Measurements from ENCODE around the gene TEFM.
A peak's percentile ranks its signal among the peaks of the same experiment; 100 is the strongest.

TEFM gene

DNA sequence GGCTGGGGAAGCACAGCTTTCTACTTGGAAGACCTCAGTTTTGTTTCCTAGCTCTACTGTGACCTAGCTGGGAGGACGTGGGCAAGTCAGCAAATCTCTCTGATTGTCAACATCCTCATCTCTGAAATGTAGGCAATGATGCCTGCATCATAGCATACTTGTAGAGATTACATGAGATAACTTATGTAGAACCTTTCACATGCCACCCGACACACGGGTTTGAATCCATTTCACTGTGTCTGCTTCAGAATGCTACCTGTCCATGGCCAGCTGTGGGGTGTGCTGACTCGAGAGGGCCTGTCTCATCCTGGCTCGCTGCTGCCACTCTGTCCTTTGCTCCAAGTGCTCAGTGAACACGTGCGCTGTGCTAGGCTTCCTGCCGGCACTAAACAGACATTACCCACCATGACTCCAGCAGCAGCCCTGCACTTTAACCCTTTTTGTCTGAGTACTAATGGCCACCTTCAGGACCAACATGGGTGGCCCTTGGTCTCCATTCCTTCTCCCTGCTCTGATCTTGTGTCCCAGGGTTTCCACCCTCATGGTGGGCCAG, 23.1 kb upstream of the TEFM start:
- ChIA-PET POLR2A (no interaction called here), CTCF (interaction anchor here (0.8 to 1.1 kb wide), 2 partner anchors 10 to 14 kb away, joined by 3 read pairs; no protein-coding TSS in a partner anchor)
- TF ChIP-seq, protein P1, sequence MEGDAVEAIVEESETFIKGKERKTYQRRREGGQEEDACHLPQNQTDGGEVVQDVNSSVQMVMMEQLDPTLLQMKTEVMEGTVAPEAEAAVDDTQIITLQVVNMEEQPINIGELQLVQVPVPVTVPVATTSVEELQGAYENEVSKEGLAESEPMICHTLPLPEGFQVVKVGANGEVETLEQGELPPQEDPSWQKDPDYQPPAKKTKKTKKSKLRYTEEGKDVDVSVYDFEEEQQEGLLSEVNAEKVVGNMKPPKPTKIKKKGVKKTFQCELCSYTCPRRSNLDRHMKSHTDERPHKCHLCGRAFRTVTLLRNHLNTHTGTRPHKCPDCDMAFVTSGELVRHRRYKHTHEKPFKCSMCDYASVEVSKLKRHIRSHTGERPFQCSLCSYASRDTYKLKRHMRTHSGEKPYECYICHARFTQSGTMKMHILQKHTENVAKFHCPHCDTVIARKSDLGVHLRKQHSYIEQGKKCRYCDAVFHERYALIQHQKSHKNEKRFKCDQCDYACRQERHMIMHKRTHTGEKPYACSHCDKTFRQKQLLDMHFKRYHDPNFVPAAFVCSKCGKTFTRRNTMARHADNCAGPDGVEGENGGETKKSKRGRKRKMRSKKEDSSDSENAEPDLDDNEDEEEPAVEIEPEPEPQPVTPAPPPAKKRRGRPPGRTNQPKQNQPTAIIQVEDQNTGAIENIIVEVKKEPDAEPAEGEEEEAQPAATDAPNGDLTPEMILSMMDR (IDR thresholded peaks at IDR 0.05; ENCODE audit: control extremely low read depth, extremely low read depth, low read depth, missing control alignments) = no peak
- no peak for DNase-seq (ENCODE audit: extremely low spot score)

DNA sequence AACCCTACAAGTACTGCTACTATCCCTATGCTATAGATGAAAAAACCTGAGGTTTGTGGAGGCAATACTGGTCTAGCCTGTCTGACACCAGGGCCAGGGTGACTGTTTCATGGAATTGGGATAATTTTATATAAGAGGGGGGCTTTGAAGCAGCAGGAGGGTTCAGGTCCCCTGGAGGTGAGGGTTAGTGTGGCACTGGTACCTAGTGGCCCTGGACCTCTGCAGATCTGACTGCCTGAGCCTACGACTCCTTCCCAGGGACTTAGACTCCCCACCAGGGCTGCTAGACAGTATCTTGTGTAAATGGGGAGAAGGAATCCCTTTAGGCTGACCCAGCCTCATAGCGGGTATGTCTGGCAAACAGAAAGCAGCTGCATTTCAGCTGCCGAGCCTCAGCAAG, 22.5 kb upstream of the TEFM start:
- DNase-seq (ENCODE audit: extremely low spot score) = no peak
- POLR2A ChIA-PET = no interaction called here
- CTCF ChIA-PET = interaction anchor here (1.1 to 1.6 kb wide), 2 partner anchors 14 to 289 kb away, joined by 3 read pairs; no protein-coding TSS in a partner anchor
- TF ChIP-seq, protein P1 (IDR thresholded peaks at IDR 0.05; ENCODE audit: control extremely low read depth, extremely low read depth, low read depth, missing control alignments) = no peak

DNA sequence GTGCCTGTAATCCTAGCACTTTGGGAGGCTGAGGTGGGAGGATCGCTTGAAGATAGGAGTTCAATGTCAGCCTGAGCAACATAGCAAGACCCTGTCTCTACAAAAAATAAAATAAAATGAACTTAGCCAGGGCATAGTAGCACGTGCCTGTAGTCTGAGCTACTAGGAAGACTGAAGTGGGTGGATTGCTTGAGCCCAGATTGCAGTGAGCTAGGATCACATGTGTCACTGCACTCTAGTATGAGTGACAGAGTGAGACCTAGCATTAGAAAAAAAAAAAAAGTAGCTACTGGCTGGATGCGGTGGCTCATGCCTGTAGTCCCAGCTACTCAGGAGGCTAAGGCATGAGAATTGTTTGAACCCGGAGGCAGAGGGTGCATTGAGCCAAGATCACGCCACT, 21.7 kb upstream of the TEFM start:
- ChIA-PET POLR2A (no interaction called here), CTCF (interaction anchor here (0.6 to 1.9 kb wide), 4 partner anchors 10 to 290 kb away, joined by 3 to 6 read pairs (median 3); no protein-coding TSS in a partner anchor)
- DNase-seq (ENCODE audit: extremely low spot score) = no peak
- TF ChIP-seq, protein P1 (IDR thresholded peaks at IDR 0.05; ENCODE audit: control extremely low read depth, extremely low read depth, low read depth, missing control alignments) = no peak

DNA sequence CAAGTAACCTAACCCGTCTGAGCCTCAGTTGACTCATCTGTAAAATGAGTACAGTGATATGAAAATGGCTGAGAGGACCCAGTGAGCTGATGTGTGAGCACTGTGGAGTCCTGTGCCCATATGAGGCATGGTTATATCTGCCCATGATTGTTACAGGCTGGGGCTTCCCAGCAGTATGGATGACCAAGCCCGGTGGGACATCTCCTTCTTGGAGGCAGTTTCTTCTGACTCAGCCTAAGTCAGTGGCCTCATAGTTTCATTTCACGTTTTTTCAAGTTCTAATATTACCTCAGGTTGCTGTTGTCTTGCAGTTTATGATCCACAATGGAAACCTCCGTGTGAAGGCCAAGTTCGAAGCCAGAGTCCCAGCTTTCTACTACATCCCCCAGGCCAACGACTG, 20.5 kb upstream of the TEFM start:
- TF ChIP-seq, protein P1 (IDR thresholded peaks at IDR 0.05; ENCODE audit: control extremely low read depth, extremely low read depth, low read depth, missing control alignments) = no peak
- ChIA-PET CTCF (interaction anchor here (1.2 to 1.9 kb wide), 2 partner anchors 9 to 42 kb away, joined by 3 to 6 read pairs; no protein-coding TSS in a partner anchor), POLR2A (no interaction called here)
- peak; percentile 43 for DNase-seq (ENCODE audit: extremely low spot score)

DNA sequence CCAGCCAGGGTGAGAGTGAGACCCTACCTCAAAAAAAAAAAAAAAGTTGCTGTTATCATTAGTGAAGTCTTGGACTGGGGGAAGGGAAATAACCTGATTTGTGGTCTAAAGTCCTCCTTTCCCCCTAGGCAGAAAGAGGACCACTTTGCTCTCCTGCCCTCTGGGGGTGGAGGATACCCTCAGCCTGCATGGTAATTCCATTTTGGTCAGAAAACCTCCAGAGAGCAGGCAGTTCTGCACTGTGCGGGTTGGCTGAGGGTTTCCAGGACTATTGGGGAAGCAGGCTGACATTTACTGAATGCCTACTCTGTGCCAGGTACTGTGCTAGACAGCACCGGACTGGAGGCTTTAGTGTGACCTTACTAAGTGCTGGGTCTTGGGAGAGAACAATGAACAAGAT, 18.3 kb upstream of the TEFM start:
- POLR2A ChIA-PET = no interaction called here
- DNase-seq (ENCODE audit: extremely low spot score) = no peak
- CTCF ChIA-PET = interaction anchor here (0.8 to 1.5 kb wide), 3 partner anchors 8 to 14 kb away, joined by 3 to 4 read pairs (median 3); no protein-coding TSS in a partner anchor
- TF ChIP-seq, protein P1 (IDR thresholded peaks at IDR 0.05; ENCODE audit: control extremely low read depth, extremely low read depth, low read depth, missing control alignments) = no peak

DNA sequence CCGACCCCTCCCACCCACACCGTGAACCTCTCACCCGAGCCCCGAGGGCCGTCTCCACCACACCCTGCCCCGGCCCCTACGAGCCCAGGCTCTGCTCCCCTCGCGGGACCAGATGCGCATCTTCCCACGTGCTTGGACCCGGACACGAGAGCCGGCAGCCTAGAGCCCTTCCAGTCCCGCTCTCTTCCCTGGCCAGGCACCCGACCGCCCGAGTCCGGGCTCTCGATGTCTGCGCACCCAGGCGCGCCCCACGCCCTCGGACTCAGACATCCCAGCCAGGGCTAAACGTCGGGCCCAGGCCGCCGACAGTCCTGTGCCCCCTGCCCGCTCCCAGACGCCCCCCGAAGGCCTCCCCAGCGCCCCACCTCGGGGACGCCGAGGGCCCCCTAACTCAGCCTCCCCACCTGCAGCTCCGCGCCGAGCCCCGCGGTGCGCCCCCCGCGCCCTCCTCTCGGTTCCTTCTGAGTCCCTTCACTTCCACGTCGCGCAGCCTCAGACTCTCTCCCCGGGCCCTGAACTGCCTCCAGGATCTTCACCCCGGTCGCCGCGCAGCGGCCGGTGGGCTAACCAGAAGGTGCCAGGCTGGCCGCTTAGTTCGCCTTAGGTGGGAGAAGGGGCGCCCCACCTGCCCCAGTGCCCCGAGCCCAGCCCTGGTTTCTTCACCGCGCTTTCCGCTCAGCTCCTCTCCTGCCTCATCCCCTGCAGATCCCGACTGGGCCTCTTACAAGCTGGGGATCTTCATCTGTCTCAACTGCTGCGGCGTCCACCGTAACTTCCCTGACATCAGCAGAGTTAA, 16.4 kb upstream of the TEFM start:
- peak; percentile 40 for DNase-seq (ENCODE audit: extremely low spot score)
- CTCF ChIA-PET = interaction anchor here (1.1 to 2.1 kb wide), 4 partner anchors 12 to 294 kb away, joined by 3 to 6 read pairs (median 4); no protein-coding TSS in a partner anchor
- TF ChIP-seq, protein P1 (IDR thresholded peaks at IDR 0.05; ENCODE audit: control extremely low read depth, extremely low read depth, low read depth, missing control alignments) = no peak
- POLR2A ChIA-PET = interaction anchor here (0.6 kb wide), 1 partner anchor 11 kb away, joined by 3 read pairs; no protein-coding TSS in a partner anchor
